MCF 10A (cell line): Measurements from ENCODE around the gene DDX27. TPM values are rescaled to one million over a fixed set of nuclear protein-coding genes. Genes with fewer than 3 reads are reported as not detected.

Experiments
- BruUV-seq: library from RNA; stranded (reverse); fragments of 400-500 nt; replicated peaks from 2 replicates; lab custom pipeline; 2021; lab: Mats Ljungman, UMichigan
- CTCF ChIA-PET: fragments of 300-600 bp; sonication (Branson Sonifier 250); formaldehyde crosslinking; extraction: SDS; loops from one replicate; lab custom pipeline; 2021; ENCODE audit warnings: antibody characterized with exemption, inconsistent platforms; lab: Yijun Ruan, JAX
- POLR2A ChIA-PET: fragments of 300-600, 350-650 bp; sonication (Branson Sonifier 250); formaldehyde crosslinking; extraction: SDS; loops from one replicate; lab custom pipeline; 2020; ENCODE audit warnings: antibody characterized with exemption, inconsistent platforms; lab: Yijun Ruan, JAX
- DNase-seq: peaks from one replicate; pipeline ENCODE4 v3.0.0-alpha.2; 2018; ENCODE audit not compliant: unreplicated experiment
- H3K27ac Mint-ChIP-seq: one replicate; pipeline ENCODE4 v1.8.0; 2022; ENCODE audit warnings: mild to moderate bottlenecking, low read depth, mixed read lengths; ENCODE audit not compliant: unreplicated experiment
- H3K27me3 Mint-ChIP-seq: one replicate; pipeline ENCODE4 v1.8.0; 2022; ENCODE audit warnings: mixed read lengths; ENCODE audit not compliant: insufficient read depth, unreplicated experiment
- H3K36me3 Mint-ChIP-seq: one replicate; pipeline ENCODE4 v1.8.0; 2022; ENCODE audit warnings: mild to moderate bottlenecking, moderate library complexity, mixed read lengths; ENCODE audit not compliant: insufficient read depth, unreplicated experiment
- H3K4me1 Mint-ChIP-seq: one replicate; pipeline ENCODE4 v1.8.0; 2022; ENCODE audit warnings: mixed read lengths; ENCODE audit not compliant: insufficient read depth, unreplicated experiment
- H3K4me3 Mint-ChIP-seq: one replicate; pipeline ENCODE4 v1.8.0; 2022; ENCODE audit warnings: mild to moderate bottlenecking, moderate library complexity, mixed read lengths; ENCODE audit not compliant: unreplicated experiment
- H3K9me3 Mint-ChIP-seq: one replicate; pipeline ENCODE4 v1.8.0; 2022; ENCODE audit warnings: mixed read lengths; ENCODE audit not compliant: unreplicated experiment
- CTCF ChIP-seq: fragments of 200-600 bp; IDR thresholded peaks from one replicate; pipeline ENCODE4 v1.8.0; 2022; ENCODE audit warnings: antibody characterized with exemption, mild to moderate bottlenecking; ENCODE audit not compliant: unreplicated experiment
- intact Hi-C: fragments of 100-400 bp; cut with micrococcal nuclease; formaldehyde crosslinking; loops from 2 replicates; pipeline ENCODE4 v1.14.1; 2022
- total RNA-seq: library from RNA; stranded (reverse); gene quantifications from 2 replicates; pipeline ENCODE4 v1.2.3, GENCODE V29; 2022

The DDX27 gene
- total RNA-seq, 1 experiment from 2014 or later, result 56.4 TPM

- H3K9me3 Mint-ChIP-seq, result no peaks in the 10 kb centered on the region
- H3K4me3 Mint-ChIP-seq, result peak overlapping the region; percentile 15
- CTCF ChIA-PET, result interaction anchor here (0.6 to 1.7 kb wide), 2 partner anchors 36 to 41 kb away, joined by 3 read pairs; no protein-coding TSS in a partner anchor
- DNase-seq, result peak; percentile 31
- peak overlapping the region; percentile 13 for H3K27ac Mint-ChIP-seq
- H3K27me3 Mint-ChIP-seq, result no peaks in the 10 kb centered on the region
- H3K4me1 Mint-ChIP-seq, result peaks cover 59% of the 10 kb centered on the region
- intact Hi-C loops, result no loop called here
- no peak for TF ChIP-seq CTCF
- peaks cover 99% of the 10 kb centered on the region for H3K36me3 Mint-ChIP-seq
- no TSS peak for BruUV-seq
- POLR2A ChIA-PET, result interaction anchor here (0.7 to 8.5 kb wide), 10 partner anchors 9 to 482 kb away, joined by 3 to 170 read pairs (median 4); partner anchors contain the start of gene ZNFX1
These were observed 68.5 kb downstream of the DDX27 start for GRCh38 chr20:49287555-49288249.

- POLR2A ChIA-PET, result interaction anchor here (0.7 to 8.5 kb wide), 6 partner anchors 9 to 1427 kb away, joined by 3 to 170 read pairs (median 4); partner anchors contain the start of gene ZNFX1
- no peak for TF ChIP-seq CTCF
- no peaks in the 10 kb centered on the region for H3K9me3 Mint-ChIP-seq
- H3K4me3 Mint-ChIP-seq, result no peak overlapping the region
- intact Hi-C loops, result no loop called here
- BruUV-seq, result no TSS peak
- H3K27ac Mint-ChIP-seq, result peak overlapping the region; percentile 13
- no peaks in the 10 kb centered on the region for H3K27me3 Mint-ChIP-seq
- peaks cover 98% of the 10 kb centered on the region for H3K36me3 Mint-ChIP-seq
- H3K4me1 Mint-ChIP-seq, result peaks cover 53% of the 10 kb centered on the region
- DNase-seq, result no peak
- CTCF ChIA-PET, result interaction anchor here (0.6 to 1.7 kb wide), 2 partner anchors 42 to 651 kb away, joined by 3 read pairs; no protein-coding TSS in a partner anchor
These were observed 69.1 kb downstream of the DDX27 start for GRCh38 chr20:49288250-49288751.

- Mint-ChIP-seq H3K36me3 (peaks cover 96% of the 10 kb centered on the region), H3K27ac (no peak overlapping the region), H3K4me3 (no peak overlapping the region), H3K27me3 (no peaks in the 10 kb centered on the region), H3K9me3 (peaks cover 1% of the 10 kb centered on the region), H3K4me1 (peaks cover 46% of the 10 kb centered on the region)
- no peak for DNase-seq
- no peak for TF ChIP-seq CTCF
- BruUV-seq, result no TSS peak
- intact Hi-C loops, result no loop called here
- ChIA-PET CTCF (interaction anchor here (0.6 kb wide), 1 partner anchor 652 kb away, joined by 3 read pairs; no protein-coding TSS in a partner anchor), POLR2A (interaction anchor here (0.7 to 8.5 kb wide), 3 partner anchors 10 to 1427 kb away, joined by 3 to 170 read pairs (median 9); partner anchors contain the start of gene ZNFX1)
These were observed 69.8 kb downstream of the DDX27 start for GRCh38 chr20:49288784-49289696.
